22Rv1 (cell line): ENCODE data around the gene SWSAP1.

Experiments used
- CTCF ChIP-seq: fragments of 450-650 bp; IDR thresholded peaks from 2 replicates; pipeline ENCODE4 v1.5.1; 2017; ENCODE audit warnings: mild to moderate bottlenecking
- ZFX ChIP-seq: fragments of 450-650 bp; IDR thresholded peaks from 2 replicates; pipeline ENCODE4 v1.6.1; 2017; ENCODE audit warnings: antibody characterized with exemption, borderline replicate concordance

GRCh38 chr19:11380653-11381537 lies 6.4 kb downstream of the SWSAP1 start:
- TF ChIP-seq CTCF (peak; percentile 88), ZFX (no peak)
